Right renal pelvis (tissue), 4 donors: ENCODE measurements around the gene RALA. TPM values are rescaled to one million over a fixed set of nuclear protein-coding genes. Genes with fewer than 3 reads are reported as not detected.

Experiments used
- DNase-seq, 4 donors: peaks; one replicate each; pipeline ENCODE4 v3.0.0-alpha.2; 2013; ENCODE audit warnings: low read depth in 4 of 4, low spot score in 3 of 4, missing footprints in 1 of 4
- polyA plus RNA-seq, 4 donors: library from polyadenylated mRNA; unstranded; fragments of 120-200 nt; gene quantifications; one replicate each; pipeline ENCODE4 v1.2.1, GENCODE V29; 2013; ENCODE audit not compliant: insufficient read length in 4 of 4

RALA gene
- polyA plus RNA-seq, 4 donors: 65.2 to 79.9 (median 74.4) TPM

- DNase-seq: no peak
Observed at GRCh38 chr7:39609935-39610263, 13.5 kb upstream of the RALA start.

- no peak for DNase-seq
Observed at GRCh38 chr7:39613577-39613976, 9.8 kb upstream of the RALA start.

GRCh38 chr7:39614299-39614698 lies 9.1 kb upstream of the RALA start:
- no peak for DNase-seq

GRCh38 chr7:39615350-39615975 lies 7.9 kb upstream of the RALA start:
- DNase-seq: no peak

GRCh38 chr7:39616138-39616537 lies 7.2 kb upstream of the RALA start:
- DNase-seq: no peak

- no peak for DNase-seq
Observed at GRCh38 chr7:39617005-39617404, 6.4 kb upstream of the RALA start.

GRCh38 chr7:39618868-39619267 lies 4.5 kb upstream of the RALA start:
- no peak for DNase-seq

- DNase-seq: no peak
Observed at GRCh38 chr7:39620486-39620885, 2.9 kb upstream of the RALA start.

GRCh38 chr7:39621261-39621660 lies 2.1 kb upstream of the RALA start:
- DNase-seq: no peak

- no peak for DNase-seq
Observed at GRCh38 chr7:39621784-39622411, 1.5 kb upstream of the RALA start.

GRCh38 chr7:39622609-39623008 lies 763 bp upstream of the RALA start:
- DNase-seq: no peak

- DNase-seq: no peak
Observed at GRCh38 chr7:39623732-39624441, 515 bp downstream of the RALA start.

- no peak for DNase-seq
Observed at GRCh38 chr7:39624442-39624807, 1.1 kb downstream of the RALA start.

GRCh38 chr7:39624935-39625694 lies 1.7 kb downstream of the RALA start:
- no peak for DNase-seq

- DNase-seq: no peak
Observed at GRCh38 chr7:39631736-39632308, 8.4 kb downstream of the RALA start.

GRCh38 chr7:39633563-39634477 lies 10.4 kb downstream of the RALA start:
- no peak for DNase-seq

- no peak for DNase-seq
Observed at GRCh38 chr7:39634478-39634805, 11.1 kb downstream of the RALA start.

- no peak for DNase-seq
Observed at GRCh38 chr7:39637400-39637799, 14.0 kb downstream of the RALA start.

- DNase-seq: no peak
Observed at GRCh38 chr7:39637963-39638485, 14.7 kb downstream of the RALA start.

- DNase-seq: no peak
Observed at GRCh38 chr7:39642896-39643295, 19.5 kb downstream of the RALA start.
